Lower leg skin (tissue), 4 donors: ENCODE measurements around the gene ABLIM1. TPM values are rescaled to one million over a fixed set of nuclear protein-coding genes. Genes with fewer than 3 reads are reported as not detected.

Experiments
- DNase-seq, 2 donors: peaks; one replicate each; pipeline ENCODE4 v3.0.0-alpha.2; 2019; ENCODE audit warnings: low spot score in 2 of 2
- H3K4me3 ChIP-seq: fragments of 200-600 bp; sonication (generic); 2 replicates; pipeline ENCODE4 v1.5.1; 2017; ENCODE audit warnings: mild to moderate bottlenecking, low read depth; ENCODE audit not compliant: poor library complexity, severe bottlenecking
- POLR2A ChIP-seq, 2 donors: fragments of 450-650 bp; IDR thresholded peaks; one replicate each; pipeline ENCODE4 v1.6.1; 2016 to 2017; ENCODE audit warnings: antibody characterized with exemption in 2 of 2, mild to moderate bottlenecking in 1 of 2, moderate library complexity in 1 of 2
- WGBS, 2 donors: methylation state at CpG; one replicate each; pipeline ENCODE4 v1.1.5; 2018; 5-methylcytosine and 5-hydroxymethylcytosine counted together
- intact Hi-C: fragments of 100-400 bp; cut with DNase I; formaldehyde crosslinking; loops from one replicate; pipeline ENCODE4 v1.15.0; 2023; ENCODE audit warnings: low total_unique reads
- total RNA-seq, 4 donors: library from RNA; depleted of rRNA; stranded (reverse); fragments of >200 nt; gene quantifications; one replicate each; pipeline ENCODE4 v1.1.0, GENCODE V29; 2016
- TF ChIP-seq, protein P1 (sequence below), 3 donors: fragments of 450-650 bp; IDR thresholded peaks; one replicate each; pipeline ENCODE4 v1.5.1; 2016; ENCODE audit warnings: antibody characterized with exemption in 3 of 3, mild to moderate bottlenecking in 3 of 3, moderate library complexity in 2 of 3

Gene ABLIM1
- total RNA-seq, 4 donors from 2014 or later: 171 to 258 (median 209) TPM

DNA sequence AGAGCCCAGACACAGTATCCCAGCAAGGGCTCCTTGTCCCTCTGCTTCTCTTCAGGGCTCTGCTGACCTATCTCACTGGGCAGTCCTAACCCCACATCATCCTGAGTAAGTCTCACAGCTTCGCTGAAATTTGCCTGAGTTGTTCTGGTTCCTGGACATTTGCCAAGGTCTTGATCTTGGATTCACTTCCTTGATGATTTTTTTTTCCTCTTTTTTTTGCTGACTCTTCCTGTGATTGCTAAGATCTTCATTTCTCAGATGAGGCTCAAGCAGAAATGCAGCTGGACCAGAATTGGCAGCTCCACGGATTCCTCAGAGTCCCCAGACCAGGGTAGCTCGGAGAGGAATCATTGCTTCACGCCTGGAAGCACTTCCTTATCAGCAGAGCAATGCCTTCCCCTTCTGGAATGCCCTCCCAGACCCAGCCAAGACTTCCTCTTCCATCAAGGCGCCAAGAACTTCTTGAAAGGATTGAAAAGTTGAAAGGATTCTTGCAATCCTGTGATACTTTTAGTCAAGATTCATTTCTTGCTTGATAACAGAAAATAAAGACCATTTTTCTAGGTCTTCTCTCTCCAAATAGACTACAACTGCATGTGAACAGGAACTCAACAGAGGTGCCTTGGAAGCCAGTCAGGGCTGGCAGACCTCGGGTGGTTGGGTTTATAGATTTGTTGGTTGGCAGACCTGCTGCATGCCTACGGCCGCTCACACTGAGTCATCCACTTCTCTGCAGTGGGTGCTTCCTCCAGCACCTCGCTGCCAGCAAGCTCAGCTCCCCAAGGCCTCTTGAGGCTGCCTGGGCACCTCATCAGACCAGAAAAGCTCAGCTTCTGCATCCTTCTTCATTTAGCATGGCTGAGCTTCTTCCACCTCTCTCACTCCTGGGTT is 244.9 kb downstream of the ABLIM1 start:
- TF ChIP-seq, protein P1, sequence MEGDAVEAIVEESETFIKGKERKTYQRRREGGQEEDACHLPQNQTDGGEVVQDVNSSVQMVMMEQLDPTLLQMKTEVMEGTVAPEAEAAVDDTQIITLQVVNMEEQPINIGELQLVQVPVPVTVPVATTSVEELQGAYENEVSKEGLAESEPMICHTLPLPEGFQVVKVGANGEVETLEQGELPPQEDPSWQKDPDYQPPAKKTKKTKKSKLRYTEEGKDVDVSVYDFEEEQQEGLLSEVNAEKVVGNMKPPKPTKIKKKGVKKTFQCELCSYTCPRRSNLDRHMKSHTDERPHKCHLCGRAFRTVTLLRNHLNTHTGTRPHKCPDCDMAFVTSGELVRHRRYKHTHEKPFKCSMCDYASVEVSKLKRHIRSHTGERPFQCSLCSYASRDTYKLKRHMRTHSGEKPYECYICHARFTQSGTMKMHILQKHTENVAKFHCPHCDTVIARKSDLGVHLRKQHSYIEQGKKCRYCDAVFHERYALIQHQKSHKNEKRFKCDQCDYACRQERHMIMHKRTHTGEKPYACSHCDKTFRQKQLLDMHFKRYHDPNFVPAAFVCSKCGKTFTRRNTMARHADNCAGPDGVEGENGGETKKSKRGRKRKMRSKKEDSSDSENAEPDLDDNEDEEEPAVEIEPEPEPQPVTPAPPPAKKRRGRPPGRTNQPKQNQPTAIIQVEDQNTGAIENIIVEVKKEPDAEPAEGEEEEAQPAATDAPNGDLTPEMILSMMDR (IDR thresholded peaks at IDR 0.05): no peak
- TF ChIP-seq POLR2A (IDR thresholded peaks at IDR 0.05): no peak
- WGBS, 2 donors: 19 to 22% methylated on average over 9 of the region's 9 CpGs
- peak; percentile 63 to 84 for DNase-seq
- H3K4me3 ChIP-seq: no peak overlapping the region
- intact Hi-C loops: no loop called here

DNA sequence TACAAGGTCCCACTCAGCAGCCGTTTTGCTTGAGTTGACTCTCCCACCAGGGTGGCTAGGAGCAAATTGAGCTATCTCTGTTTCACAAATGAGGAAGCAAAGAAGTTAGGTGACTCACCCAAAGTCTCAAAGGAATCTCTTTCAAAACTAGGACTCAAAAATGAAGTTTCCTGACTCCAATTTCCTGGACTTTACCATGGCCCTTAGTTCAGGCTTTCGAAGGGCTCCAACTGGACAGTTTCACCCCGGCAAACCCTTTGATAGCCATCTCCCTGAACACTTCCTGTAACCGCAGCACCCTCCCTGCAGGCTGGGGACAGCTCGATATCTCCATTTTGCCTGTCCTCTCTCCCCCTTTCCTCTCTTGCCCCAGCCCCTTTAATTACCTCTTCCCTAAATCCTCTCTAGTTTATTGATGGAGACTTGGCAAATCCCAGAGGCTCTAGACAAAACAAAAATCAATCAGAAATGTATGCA is 249.1 kb downstream of the ABLIM1 start:
- intact Hi-C loops: no loop called here
- WGBS, 2 donors: 76 to 83% methylated on average over 5 of the region's 5 CpGs
- no peak for TF ChIP-seq POLR2A (IDR thresholded peaks at IDR 0.05)
- TF ChIP-seq, protein P1 (IDR thresholded peaks at IDR 0.05): no peak
- no peak for DNase-seq
- H3K4me3 ChIP-seq: no peak overlapping the region

DNA sequence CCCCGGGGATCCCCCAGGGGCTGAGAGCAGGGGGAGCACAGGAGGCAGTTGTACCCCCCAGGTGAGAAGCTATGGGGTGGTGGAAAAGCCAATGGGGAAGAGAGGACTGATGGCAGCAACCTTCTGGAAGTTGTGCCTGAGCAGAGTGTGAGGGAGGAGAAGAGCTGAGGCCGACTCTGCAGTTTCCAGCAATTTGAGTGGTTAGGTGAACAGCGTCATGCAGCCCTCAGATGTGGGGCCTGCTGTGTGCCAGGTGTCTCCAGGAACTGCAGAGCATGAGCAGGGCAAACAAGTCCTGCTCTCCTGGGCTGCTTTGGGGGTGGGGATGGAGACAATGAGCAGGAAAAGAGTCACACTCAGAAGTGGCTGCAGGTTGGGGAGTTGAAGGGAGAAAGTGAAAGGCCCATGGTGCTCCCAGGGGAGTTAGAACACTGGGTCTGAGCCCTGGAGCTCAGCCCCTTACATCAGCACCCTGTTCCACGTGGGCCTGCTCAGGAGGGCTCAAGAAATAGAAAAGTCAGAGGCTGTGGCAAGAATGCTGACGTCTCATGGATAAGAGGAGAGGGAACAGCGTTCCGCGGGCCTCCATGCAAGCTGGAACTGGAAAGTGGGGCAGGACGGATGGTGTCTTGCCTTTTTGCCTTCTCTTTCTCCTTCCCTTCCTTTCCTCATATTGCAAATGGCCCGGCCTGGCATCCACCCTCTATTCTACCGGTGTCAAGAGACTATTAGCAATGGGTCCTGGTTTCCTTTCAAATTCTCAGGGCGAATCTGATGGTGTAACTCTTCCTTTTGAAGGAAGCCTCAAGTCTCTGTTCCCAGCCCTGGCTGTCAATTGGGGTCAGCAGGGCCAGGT is 249.7 kb downstream of the ABLIM1 start:
- TF ChIP-seq, protein P1 (IDR thresholded peaks at IDR 0.05): no peak
- TF ChIP-seq POLR2A (IDR thresholded peaks at IDR 0.05): no peak
- WGBS, 2 donors: 57 to 64% methylated on average over 12 of the region's 12 CpGs
- H3K4me3 ChIP-seq: no peak overlapping the region
- peak in 1 of 2 donors; percentile 81 for DNase-seq
- intact Hi-C loops: no loop called here

DNA sequence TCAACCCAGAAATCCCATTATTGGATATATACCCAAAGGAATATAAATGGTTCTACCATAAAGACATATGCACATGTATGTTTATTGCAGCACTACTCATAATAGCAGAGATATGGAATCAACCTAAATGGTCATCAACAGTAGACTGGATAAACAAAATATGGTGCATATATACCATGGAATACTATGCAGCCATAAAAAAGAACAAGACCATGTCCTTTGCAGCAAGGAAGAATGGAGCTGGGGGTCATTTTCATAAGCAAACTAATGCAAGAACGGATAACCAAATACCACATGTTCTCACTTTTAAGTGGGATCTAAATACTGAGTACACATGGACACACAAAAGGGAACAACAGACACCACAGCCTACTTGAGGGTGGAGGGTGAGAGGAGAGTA is 251.6 kb downstream of the ABLIM1 start:
- DNase-seq: no peak
- intact Hi-C loops: no loop called here
- WGBS, 2 donors: 89 to 92% methylated on average over 1 of the region's 1 CpG
- H3K4me3 ChIP-seq: no peak overlapping the region
- TF ChIP-seq, protein P1 (IDR thresholded peaks at IDR 0.05): no peak

DNA sequence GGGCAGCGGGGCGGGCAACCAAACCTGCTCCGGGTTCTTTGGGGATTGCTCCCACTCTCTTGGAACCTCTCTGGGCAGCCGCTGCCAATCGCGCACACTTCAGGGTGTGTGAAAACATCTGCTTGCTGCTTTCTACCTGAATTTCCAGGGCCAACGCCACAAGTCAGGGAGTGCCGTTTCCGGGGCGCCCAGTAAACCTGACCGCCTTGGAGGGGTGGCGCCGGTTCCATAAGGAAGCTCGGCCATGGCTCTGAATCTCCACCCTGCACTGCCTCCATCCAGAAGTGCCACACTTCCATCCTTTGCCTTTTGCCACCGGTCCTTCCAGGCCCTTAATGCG is 253.1 kb downstream of the ABLIM1 start:
- intact Hi-C loops: no loop called here

More for the DNA sequence above, 253.1 kb downstream of the ABLIM1 start:
- H3K4me3 ChIP-seq: peak overlapping the region; percentile 52
- WGBS, 2 donors: 22 to 41% methylated on average over 14 to 15 of the region's 16 CpGs
- no peak for TF ChIP-seq POLR2A (IDR thresholded peaks at IDR 0.05)
- TF ChIP-seq, protein P1 (IDR thresholded peaks at IDR 0.05): no peak
- no peak for DNase-seq
